ENCODE data around the gene PLCH2.

DNA sequence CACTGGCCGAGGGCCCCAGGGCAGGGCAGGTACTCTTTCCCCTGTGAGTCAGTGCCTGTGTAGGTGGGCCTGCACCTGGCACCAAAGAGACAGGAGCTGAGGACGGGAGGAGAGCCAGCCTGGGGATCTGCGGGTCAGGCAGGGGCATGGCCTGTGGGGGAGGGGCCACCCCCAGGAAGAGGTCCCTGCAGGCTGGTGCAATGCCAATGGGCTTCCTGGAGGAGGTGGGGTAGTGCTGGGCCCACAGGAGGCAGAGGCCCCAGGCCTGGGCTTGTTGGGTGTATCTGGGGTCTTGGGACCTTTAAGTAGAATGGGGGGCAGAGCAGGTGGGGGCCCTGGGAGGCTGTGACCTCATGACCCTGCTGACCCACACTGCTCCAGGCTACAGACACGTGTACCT is 23.2 kb downstream of the PLCH2 start:
- TF ChIP-seq POLR2A (IDR thresholded peaks at IDR 0.05) (no peak), CTCF (IDR thresholded peaks at IDR 0.05 in 4 of 5, conservative IDR thresholded peaks at IDR 0.05 in 1 of 5) (no peak)
